GM19351 (cell line): ENCODE results near the gene SHPK.

Experiments
- ATAC-seq: cut with Tn5 transposase; IDR thresholded peaks from one replicate; pipeline ENCODE4 v1.9.1; 2021; ENCODE audit warnings: mild to moderate bottlenecking, moderate library complexity; ENCODE audit not compliant: unreplicated experiment

Gene SHPK

DNA sequence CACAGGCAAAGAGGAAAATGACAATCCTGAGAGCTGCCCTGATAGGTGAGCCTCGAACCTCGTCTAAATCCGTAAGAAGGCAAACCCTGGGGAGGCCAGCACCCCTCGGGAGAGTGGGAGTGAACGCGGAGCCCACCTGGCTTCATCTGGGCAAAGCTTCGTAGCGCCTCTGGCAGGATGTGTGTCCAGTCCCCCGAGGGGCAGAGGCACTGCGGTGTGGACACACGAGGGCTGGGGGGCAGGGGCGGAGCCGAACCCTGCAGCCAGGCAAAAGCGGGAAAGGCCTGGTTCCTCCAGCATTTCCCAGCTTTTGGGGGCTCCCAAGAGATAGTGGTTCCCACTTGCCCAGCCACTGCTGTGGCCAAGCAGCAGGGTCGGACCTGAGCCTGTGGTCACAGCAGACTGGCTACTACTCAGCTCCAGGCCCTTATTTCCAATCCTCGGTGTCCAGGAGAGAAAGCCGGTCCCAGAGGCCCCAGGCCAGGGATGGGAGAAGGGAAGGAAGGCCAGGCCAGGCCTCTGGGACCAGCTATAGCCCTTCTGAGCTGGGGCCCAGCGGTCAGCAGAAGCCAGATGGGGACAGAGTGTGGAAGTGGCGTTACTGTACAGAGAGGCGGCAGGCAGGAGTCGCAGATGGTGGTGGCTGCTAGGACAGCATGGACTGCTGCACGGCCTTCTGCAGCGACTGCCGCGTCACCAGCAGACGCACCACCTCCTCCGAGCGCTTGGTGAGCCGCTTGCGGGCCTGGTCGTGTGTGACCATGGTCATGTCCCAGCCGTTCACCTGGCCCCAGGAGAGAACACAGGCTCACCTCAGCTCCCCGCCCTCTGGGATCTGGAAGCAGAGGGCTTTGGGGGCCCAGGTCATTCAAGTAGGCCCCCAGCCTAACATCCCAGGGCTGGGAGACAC is 27.3 kb upstream of the SHPK start:
- no peak for ATAC-seq

- no peak for ATAC-seq
Observed at GRCh38 chr17:3660311-3660891, 24.4 kb upstream of the SHPK start.

DNA sequence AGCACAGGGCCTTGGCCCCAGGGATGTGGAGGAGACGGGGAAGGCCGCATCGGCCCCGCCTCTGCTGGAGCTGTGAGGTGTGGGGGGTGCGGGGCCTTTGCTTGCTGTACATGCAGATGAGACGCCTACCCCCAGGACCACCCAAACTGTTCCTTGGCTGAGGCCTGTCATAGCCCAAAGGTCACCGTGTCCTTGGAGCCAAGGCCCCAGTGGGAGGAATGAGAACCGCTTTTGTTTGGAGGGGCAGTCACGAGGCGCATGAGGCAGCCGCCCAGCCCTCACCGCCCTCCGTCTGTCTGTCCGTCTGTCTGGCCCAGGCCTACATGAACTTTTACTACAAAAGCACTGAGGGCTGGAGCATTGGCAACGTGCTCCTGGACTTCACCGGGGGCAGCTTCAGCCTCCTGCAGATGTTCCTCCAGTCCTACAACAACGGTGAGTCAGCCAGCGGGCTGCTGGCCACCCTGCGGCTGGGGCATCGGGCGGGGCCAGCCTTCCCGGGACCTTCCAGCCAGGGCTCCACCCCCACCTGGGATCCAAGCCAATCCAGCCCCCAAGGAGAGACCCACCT is 23.6 kb upstream of the SHPK start:
- ATAC-seq: no peak

DNA sequence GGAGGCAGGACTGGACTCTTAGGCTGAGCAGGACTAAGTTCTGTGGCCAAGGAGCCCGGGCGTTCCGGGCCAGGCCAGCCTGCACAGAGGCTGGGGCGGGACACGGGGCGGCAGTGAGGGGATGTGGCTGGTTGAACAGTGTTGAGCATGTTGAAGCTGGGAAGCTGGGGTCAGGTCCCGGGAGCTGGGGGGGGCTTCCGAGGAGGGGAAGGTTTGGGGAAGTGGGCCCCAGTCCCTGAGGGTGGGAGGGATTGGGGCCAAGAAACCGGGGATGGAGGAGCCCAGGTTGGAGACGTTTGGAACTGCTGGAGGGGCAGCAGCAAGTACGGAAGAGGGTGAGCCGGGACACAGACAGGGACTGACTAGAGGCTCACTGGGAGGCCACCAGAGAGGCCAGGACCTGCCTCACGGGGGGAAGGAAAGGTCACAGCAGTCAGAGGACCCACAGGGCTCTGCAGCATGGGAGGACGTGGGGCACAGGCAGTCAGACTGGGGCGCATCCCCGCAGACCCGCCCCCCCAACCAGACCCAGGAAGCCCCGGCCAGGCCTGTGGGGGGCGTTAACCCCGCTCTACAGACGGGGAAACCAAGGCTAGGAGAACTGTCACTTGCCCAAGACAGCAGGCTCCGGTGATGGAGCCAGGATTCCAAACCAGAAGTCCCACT is 22.9 kb upstream of the SHPK start:
- no peak for ATAC-seq

- ATAC-seq: no peak
Observed at GRCh38 chr17:3657874-3658783, 22.1 kb upstream of the SHPK start.

DNA sequence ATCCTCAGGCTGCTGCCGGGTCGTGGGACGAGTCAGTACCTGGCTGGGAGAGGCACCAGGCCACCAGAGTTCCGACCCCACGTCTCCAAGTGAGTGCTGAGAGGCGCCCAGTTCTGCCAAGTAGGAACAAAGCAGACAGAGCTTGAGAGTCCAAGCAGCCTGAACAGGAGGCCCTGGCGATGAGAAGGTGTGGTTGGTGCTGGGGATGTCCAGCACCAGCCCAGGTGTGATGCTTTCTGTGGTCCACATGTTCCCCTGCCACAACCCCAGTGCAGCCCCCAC is 21.5 kb upstream of the SHPK start:
- ATAC-seq: no peak

DNA sequence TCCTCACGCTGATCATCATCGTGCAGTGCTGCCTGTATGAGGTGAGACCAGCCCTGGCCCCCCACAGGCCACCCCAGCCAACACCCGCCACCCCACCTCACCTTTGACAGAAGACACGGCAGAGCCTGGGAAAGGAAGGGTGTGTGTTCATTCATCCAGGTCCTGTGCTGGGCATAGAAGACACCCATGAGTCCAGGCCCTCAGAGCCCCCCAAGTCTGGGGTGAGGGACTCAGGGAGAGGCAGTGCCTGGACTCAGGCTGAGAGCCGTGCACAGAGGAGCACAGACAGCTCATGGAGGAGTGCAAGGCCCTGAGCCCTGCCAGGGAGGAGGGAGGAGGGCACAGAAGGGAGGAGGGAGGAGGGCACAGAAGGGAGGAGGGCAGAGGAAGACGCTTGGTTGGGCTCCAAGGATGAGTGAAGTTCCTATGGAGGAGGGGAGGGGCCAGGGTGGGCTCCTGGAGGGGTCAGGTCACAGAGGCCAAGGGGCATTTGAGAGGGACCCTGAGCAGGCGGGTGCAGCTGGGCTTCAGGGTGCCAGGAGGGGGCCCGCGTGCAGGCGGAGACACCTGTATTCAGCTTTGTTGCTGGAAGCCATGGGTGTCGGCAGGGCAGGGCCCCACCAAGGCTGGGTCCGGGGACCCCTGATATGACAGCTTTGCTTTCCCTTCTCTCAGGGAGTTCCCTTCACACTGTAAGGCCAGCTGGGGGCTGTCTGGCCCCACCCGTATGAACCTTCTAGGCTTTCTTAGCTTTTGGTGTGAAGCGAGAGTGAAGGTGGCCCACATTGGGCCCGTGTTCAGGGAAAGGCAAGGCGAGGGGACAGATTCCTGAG is 20.9 kb upstream of the SHPK start:
- no peak for ATAC-seq

GRCh38 chr17:3656353-3656752 is 20.3 kb upstream of the SHPK start:
- no peak for ATAC-seq

GRCh38 chr17:3655766-3656165 is 19.7 kb upstream of the SHPK start:
- no peak for ATAC-seq

DNA sequence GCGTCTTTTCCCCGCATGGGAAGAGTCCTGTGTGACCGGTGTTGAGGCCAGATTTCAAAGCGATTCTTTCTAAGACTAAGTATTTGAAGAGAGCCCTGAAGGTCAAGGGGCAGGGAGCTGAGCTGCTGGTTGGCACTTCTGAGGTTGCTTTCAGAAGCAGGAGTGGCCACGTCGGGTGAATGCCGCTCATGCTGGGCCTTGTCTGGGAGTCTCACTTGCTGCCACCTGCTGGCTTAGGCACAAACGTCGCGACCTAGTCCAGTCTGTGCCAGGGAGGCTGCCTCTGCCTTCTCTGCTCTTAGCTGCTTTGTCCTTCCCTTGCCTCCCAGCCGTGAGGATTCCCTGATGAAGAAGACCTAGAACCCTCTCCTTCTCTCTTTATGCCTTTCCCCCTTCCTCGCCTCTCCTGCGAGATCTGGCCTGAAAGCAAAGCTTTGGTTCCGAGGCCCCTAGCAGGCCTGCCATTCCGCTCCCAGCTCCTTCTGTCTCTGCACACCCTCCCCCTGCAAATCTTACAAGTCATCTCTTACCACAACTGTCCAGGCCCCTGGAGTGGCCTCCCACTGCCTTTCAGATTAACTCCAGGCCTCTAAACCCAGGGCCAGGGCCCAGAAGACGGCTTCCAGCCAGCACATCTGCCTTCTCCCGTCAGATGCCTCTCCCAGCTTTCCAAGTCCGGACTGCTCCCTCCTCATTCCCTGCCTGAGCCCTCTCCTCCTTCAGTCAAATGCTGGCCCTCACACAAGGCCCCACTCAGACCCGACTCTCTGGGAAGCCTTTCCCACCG is 11.9 kb upstream of the SHPK start:
- ATAC-seq: no peak

DNA sequence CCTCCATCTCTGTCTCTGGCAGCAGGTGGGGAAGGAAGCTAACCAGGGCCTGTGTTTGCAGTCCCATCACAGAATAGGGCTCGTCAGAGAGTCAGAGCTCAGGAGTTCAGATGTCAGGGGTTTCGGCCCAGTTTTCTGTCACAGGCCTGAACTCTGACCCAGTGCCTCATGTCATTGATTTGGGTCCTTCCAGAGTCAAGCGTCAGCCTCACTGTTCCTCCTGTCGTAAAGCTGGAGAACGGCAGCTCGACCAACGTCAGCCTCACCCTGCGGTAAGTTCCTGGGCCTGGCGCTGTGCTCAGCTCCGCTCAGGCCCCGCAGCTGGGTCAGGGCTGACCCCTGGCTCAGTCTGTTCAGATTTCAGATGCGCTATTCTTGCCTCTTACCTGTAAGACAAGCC is 11.2 kb upstream of the SHPK start:
- ATAC-seq: no peak

DNA sequence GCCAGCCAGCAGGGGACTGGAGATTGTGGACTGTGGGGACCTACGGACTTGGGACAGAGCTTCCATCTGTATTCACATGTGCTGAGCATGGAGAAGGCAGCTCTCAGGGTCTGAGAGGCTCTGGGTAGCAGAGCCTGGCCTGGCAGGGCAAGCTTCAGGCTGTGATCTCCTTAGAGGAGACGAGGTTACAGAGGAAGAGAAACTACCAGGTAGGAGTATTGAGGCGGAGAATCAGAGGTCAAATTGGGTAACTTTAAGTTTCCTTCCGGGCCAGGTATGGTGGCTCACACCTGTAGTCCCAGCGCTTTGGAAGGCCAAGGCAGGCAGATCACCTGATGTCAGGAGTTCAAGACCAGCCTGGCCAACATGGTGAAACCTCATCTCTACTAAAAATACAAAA is 9.3 kb upstream of the SHPK start:
- no peak for ATAC-seq

- no peak for ATAC-seq
Observed at GRCh38 chr17:3643889-3644349, 7.9 kb upstream of the SHPK start.

- no peak for ATAC-seq
Observed at GRCh38 chr17:3641717-3642486, 5.9 kb upstream of the SHPK start.

- ATAC-seq: no peak
Observed at GRCh38 chr17:3641014-3641413, 5.0 kb upstream of the SHPK start.

DNA sequence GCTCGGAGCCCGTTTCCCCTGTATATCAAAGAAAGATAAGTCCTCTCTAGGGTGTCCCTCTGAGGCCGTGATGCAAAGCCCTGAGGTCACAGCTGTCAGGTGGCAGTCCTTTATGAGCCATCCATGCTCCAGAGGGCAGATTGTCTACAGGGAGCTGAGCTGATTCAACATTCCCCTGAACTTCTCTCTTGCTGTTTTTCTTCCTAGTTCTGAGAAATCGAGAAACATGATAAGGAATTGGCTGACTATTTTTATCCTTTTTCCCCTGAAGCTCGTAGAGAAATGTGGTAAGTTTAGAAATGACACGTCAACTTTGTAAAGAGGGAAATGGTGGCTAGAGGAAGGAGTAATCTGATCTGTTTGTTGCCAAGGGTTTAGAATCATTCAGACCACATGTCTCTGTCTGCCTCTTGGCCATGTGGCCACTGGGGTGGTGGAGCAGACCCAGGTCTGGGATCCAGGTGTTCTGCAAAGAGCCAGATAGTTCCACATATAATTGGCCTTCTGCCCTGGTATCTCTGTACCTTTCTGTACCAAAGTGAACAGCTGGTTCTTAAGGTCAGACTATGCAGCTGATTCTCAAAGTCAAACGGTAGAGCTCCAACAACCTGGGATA is 4.0 kb upstream of the SHPK start:
- ATAC-seq: no peak

DNA sequence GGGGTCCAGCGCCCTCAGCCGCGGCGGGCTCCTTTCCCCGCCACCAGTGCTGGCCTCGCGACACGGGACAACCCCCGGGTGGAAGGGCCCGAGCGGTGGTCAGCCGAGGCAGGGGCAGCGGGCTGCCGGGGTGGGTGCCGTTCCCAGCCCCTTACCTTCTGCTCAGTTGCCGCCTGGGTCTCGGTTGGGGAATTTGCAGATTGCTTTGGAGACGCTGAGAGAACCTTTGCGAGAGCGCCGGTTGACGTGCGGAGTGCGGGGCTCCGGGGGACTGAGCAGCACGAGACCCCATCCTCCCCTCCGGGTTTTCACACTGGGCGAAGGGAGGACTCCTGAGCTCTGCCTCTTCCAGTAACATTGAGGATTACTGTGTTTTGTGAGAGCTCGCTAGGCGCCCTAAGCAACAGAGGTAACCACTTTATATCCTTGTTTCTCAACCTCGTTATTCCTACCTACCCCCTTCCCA is 891 bp upstream of the SHPK start:
- ATAC-seq: no peak
